SK-N-SH (cell line): Measurements from ENCODE around the gene ETFRF1. TPM values are rescaled to one million over a fixed set of nuclear protein-coding genes. Genes with fewer than 3 reads are reported as not detected.

Experiments
- CTCF ChIA-PET: fragments of 300-600, 350-600 bp; formaldehyde crosslinking; extraction: SDS; loops from one replicate; lab custom pipeline; 2021; lab: Yijun Ruan, JAX
- POLR2A ChIA-PET: fragments of 350-600 bp; sonication (Branson Sonifier 250); formaldehyde crosslinking; extraction: SDS; loops from one replicate; lab custom pipeline; 2020; ENCODE audit warnings: antibody characterized with exemption, inconsistent platforms; lab: Yijun Ruan, JAX
- DNase-seq: peaks from one replicate; pipeline ENCODE4 v3.0.0; 2012
- H2AFZ ChIP-seq: fragments of 200-600 bp; sonication (generic); 2 replicates; pipeline ENCODE4 v1.8.1; 2016; ENCODE audit warnings: antibody characterized with exemption, mild to moderate bottlenecking, low read depth
- H3F3A ChIP-seq: fragments of 200-600 bp; sonication (generic); replicated peaks from 2 replicates; pipeline ENCODE3; 2016; ENCODE audit warnings: antibody characterized with exemption, mild to moderate bottlenecking; ENCODE audit not compliant: insufficient read depth
- H3K27ac ChIP-seq, 2 experiments: fragments of 200-500 bp in 1 of 2; fragments of 200-600 bp in 1 of 2; sonication (Bioruptor generic) in 1 of 2; sonication (generic), shearing (Covaris generic) in 1 of 2; 2 replicates each; pipeline versions ENCODE4 v1.5.1 to v1.6.1; 2014 to 2016; ENCODE audit warnings: low read depth in 2 of 2, inconsistent platforms in 1 of 2, low read length in 1 of 2, mild to moderate bottlenecking in 1 of 2, mixed read lengths in 1 of 2
- H3K27me3 ChIP-seq: fragments of 200-600 bp; sonication (generic), shearing (Covaris generic); 2 replicates; pipeline ENCODE4 v1.6.1; 2016; ENCODE audit warnings: mixed run types; ENCODE audit not compliant: insufficient read depth
- H3K36me3 ChIP-seq, 2 experiments: fragments of 200-500 bp in 1 of 2; fragments of 200-600 bp in 1 of 2; sonication (Bioruptor generic) in 1 of 2; sonication (generic) in 1 of 2; replicated peaks in 1 of 2; 2 replicates each; pipeline versions ENCODE3 to v1.5.1; 2014 to 2016; ENCODE audit warnings: low read length in 1 of 2, mild to moderate bottlenecking in 1 of 2; ENCODE audit not compliant: insufficient read depth in 2 of 2, control insufficient read depth in 1 of 2
- H3K4me1 ChIP-seq, 2 experiments: fragments of 200-500 bp in 1 of 2; fragments of 200-600 bp in 1 of 2; sonication (Bioruptor generic) in 1 of 2; sonication (generic), shearing (Covaris generic) in 1 of 2; 2 replicates each; pipeline versions ENCODE4 v1.5.1 to v1.6.1; 2014 to 2016; ENCODE audit warnings: low read depth in 1 of 2, low read length in 1 of 2, mixed run types in 1 of 2; ENCODE audit not compliant: insufficient read depth in 2 of 2, control insufficient read depth in 1 of 2
- H3K4me2 ChIP-seq: fragments of 200-600 bp; sonication (generic), shearing (Covaris generic); 2 replicates; pipeline ENCODE4 v1.6.1; 2017; ENCODE audit warnings: mixed run types
- H3K4me3 ChIP-seq, 2 experiments: fragments of 200-500 bp in 1 of 2; fragments of 200-600 bp in 1 of 2; sonication (Bioruptor generic) in 1 of 2; sonication (generic), shearing (Covaris generic) in 1 of 2; 2 replicates each; pipeline versions ENCODE4 v1.5.1 to v1.8.1; 2014 to 2016; ENCODE audit warnings: low read depth in 2 of 2, inconsistent platforms in 1 of 2, low read length in 1 of 2, mild to moderate bottlenecking in 1 of 2, mixed read lengths in 1 of 2, moderate library complexity in 1 of 2
- H3K79me2 ChIP-seq: fragments of 200-600 bp; sonication (generic); 2 replicates; pipeline ENCODE4 v1.8.1; 2017; ENCODE audit warnings: mild to moderate bottlenecking; ENCODE audit not compliant: insufficient read depth
- H3K9ac ChIP-seq: fragments of 200-600 bp; sonication (generic); 2 replicates; pipeline ENCODE4 v1.6.1; 2017; ENCODE audit warnings: mixed run types
- H3K9me2 ChIP-seq: fragments of 200-600 bp; sonication (generic); 2 replicates; pipeline ENCODE4 v1.6.1; 2017; ENCODE audit warnings: mixed run types
- H3K9me3 ChIP-seq: fragments of 200-600 bp; sonication (generic); 2 replicates; pipeline ENCODE4 v1.6.1; 2017; ENCODE audit warnings: mixed run types, mild to moderate bottlenecking, moderate library complexity
- H4K20me1 ChIP-seq: fragments of 200-600 bp; sonication (generic); 2 replicates; pipeline ENCODE4 v1.6.1; 2017; ENCODE audit warnings: mild to moderate bottlenecking, mixed run types; ENCODE audit not compliant: insufficient read depth
- ELF1 ChIP-seq: IDR thresholded peaks from 2 replicates; pipeline ENCODE4 v1.4.0; 2012
- FOXM1 ChIP-seq: IDR thresholded peaks from 2 replicates; pipeline ENCODE4 v1.4.0; 2012; ENCODE audit warnings: low read depth, mild to moderate bottlenecking
- IRF3 ChIP-seq: fragments of 150-350 bp; IDR thresholded peaks from 2 replicates; pipeline ENCODE4 v1.6.1; 2016; ENCODE audit warnings: mild to moderate bottlenecking, low read depth, low read length
- NRF1 ChIP-seq: IDR thresholded peaks from 2 replicates; pipeline ENCODE4 v1.6.1; 2012; ENCODE audit warnings: low read depth, mild to moderate bottlenecking, low read length
- RAD21 ChIP-seq: IDR thresholded peaks from 2 replicates; pipeline ENCODE4 v1.6.1; 2012; ENCODE audit warnings: mild to moderate bottlenecking, low read length
- WGBS: methylation state at CpG from one replicate; pipeline ENCODE4 v1.1.6; 2017; ENCODE audit warnings: low lambda C conversion rate; 5-methylcytosine and 5-hydroxymethylcytosine counted together
- polyA plus RNA-seq, 3 experiments: library from polyadenylated mRNA; depleted of rRNA; stranded (reverse); fragments of >200 nt; gene quantifications; 2 replicates each; pipeline ENCODE4 v1.2.3, GENCODE V29; 2012
- TF ChIP-seq, protein P1 (sequence below): IDR thresholded peaks from 2 replicates; pipeline ENCODE4; 2012

Gene ETFRF1
- polyA plus RNA-seq, 1 of the 3 experiments (the other 2 are of a cell fraction): 7.8 TPM

DNA sequence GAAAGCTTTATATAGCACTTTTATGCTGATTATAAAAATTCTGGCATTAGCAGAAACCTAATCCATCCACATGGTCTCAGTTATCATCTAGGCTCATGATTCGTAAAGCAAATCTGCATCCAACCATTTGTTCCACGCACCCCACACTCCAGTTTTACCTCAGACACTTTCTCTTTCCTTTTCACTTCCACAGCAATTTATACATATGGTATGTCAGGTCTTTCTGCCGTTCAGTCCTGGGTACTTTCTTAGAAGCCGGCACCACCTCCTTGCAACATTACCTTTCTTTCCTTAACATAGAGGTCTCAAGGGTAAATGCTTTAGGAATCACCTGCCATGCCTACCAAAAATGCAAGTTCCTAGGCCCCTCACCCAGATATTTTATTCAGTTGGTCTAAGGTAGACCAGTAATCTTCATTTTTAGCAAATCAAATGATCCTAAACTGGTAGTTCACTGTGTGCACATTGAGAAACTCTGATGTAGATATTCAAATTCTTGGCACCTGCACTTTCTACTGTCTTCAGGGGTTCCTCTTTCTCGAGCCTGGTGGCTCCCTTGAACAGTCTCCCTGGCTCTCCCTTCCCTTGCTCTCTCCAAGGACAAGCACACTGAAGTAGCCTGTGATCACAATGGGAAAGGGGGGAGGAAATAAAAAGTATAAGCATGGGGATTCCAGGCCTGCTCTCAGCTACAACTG is 58.5 kb downstream of the ETFRF1 start:
- no peaks in the 10 kb centered on the region for H3K27me3 ChIP-seq

GRCh38 chr12:25254271-25254880 is 59.3 kb downstream of the ETFRF1 start:
- Histone ChIP-seq H3K4me3 (no peak overlapping the region), H3K4me1 (peaks cover 2 to 13% of the 10 kb centered on the region in 2 experiments; a peak in 3 of 4 replicates), H3F3A (peaks cover 5% of the 10 kb centered on the region), H3K4me2 (no peak overlapping the region), H2AFZ (no peak overlapping the region), H4K20me1 (peaks cover 3% of the 10 kb centered on the region; the same call in 1 of the 2 replicates), H3K9me2 (no peaks in the 10 kb centered on the region), H3K36me3 (no peaks in the 10 kb centered on the region), H3K79me2 (peaks cover 9% of the 10 kb centered on the region), H3K9ac (no peak overlapping the region), H3K9me3 (no peaks in the 10 kb centered on the region), H3K27ac (no peak overlapping the region), H3K27me3 (no peaks in the 10 kb centered on the region)
- POLR2A ChIA-PET: no interaction called here
- no peak for TF ChIP-seq IRF3
- no peak for TF ChIP-seq RAD21
- no peak for TF ChIP-seq ELF1
- TF ChIP-seq, protein P1, sequence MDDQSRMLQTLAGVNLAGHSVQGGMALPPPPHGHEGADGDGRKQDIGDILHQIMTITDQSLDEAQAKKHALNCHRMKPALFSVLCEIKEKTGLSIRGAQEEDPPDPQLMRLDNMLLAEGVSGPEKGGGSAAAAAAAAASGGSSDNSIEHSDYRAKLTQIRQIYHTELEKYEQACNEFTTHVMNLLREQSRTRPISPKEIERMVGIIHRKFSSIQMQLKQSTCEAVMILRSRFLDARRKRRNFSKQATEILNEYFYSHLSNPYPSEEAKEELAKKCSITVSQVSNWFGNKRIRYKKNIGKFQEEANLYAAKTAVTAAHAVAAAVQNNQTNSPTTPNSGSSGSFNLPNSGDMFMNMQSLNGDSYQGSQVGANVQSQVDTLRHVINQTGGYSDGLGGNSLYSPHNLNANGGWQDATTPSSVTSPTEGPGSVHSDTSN: peak; percentile 53
- 87% methylated on average over 4 of the region's 4 CpGs for WGBS
- CTCF ChIA-PET: interaction anchor here (1.0 to 1.9 kb wide), 2 partner anchors 13 to 37 kb away, joined by 3 to 8 read pairs; no protein-coding TSS in a partner anchor
- DNase-seq: no peak

More for the DNA sequence above, 58.5 kb downstream of the ETFRF1 start:
- ChIA-PET CTCF (no interaction called here), POLR2A (interaction anchor here (0.6 kb wide), 1 partner anchor 325 kb away, joined by 3 read pairs; no protein-coding TSS in a partner anchor)
- H3K4me1 ChIP-seq: peaks cover 7 to 13% of the 10 kb centered on the region in 2 experiments; a peak in 3 of 4 replicates
- 87% methylated on average over 5 of the region's 5 CpGs for WGBS
- no peak overlapping the region for H3K4me2 ChIP-seq
- no peak overlapping the region for H3K4me3 ChIP-seq
- H3K36me3 ChIP-seq: peaks cover 0 to 2% of the 10 kb centered on the region in 2 experiments
- H2AFZ ChIP-seq: no peak overlapping the region
- peaks cover 7% of the 10 kb centered on the region; the same call in 1 of the 2 replicates for H4K20me1 ChIP-seq
- TF ChIP-seq ELF1 (no peak), NRF1 (no peak), FOXM1 (no peak)
- peaks cover 18% of the 10 kb centered on the region for H3K79me2 ChIP-seq
- no peak for DNase-seq
- H3K9me2 ChIP-seq: no peaks in the 10 kb centered on the region
- H3K9me3 ChIP-seq: no peaks in the 10 kb centered on the region
- H3K27ac ChIP-seq: no peak overlapping the region
- H3F3A ChIP-seq: peaks cover 5% of the 10 kb centered on the region
- H3K9ac ChIP-seq: no peak overlapping the region

Other genes with a start within 250 kb of the ETFRF1 start
- 7.7 and 9.1 TPM in 2 replicates for gene BCAT1, start 246.1 kb upstream of the ETFRF1 start, polyA plus RNA-seq (2012; rRNA removed)
- 0.30 and 0.34 TPM in 2 replicates for gene DNAI7, start 77 bp upstream of the ETFRF1 start, polyA plus RNA-seq (2012; rRNA removed)
- gene KRAS, start 55.7 kb downstream of the ETFRF1 start, polyA plus RNA-seq (2012; rRNA removed): 8.0 and 9.4 TPM in 2 replicates